Subcutaneous abdominal adipose tissue (tissue), 5 donors: ENCODE measurements around the gene PITPNM2.
"Not testable (repeated sequence)": the region's sequence is repeated elsewhere in the genome, so short reads cannot be mapped to it uniquely, and the experiment has no call there.

Source experiments
- H3K27ac ChIP-seq: one replicate; pipeline ENCODE4 v1.7.0; 2013; ENCODE audit warnings: low read depth, mild to moderate bottlenecking, inconsistent platforms, low read length, moderate library complexity
- H3K27me3 ChIP-seq, 5 donors: one replicate each; pipeline ENCODE4 v1.7.0; 2013; ENCODE audit warnings: low read length in 5 of 5, inconsistent platforms in 1 of 5; ENCODE audit not compliant: control insufficient read depth in 5 of 5, insufficient read depth in 4 of 5
- H3K36me3 ChIP-seq, 5 donors: one replicate each; pipeline ENCODE4 v1.7.0; 2013; ENCODE audit warnings: low read length in 5 of 5; ENCODE audit not compliant: control insufficient read depth in 5 of 5, insufficient read depth in 5 of 5
- H3K4me1 ChIP-seq, 5 donors: one replicate each; pipeline ENCODE4 v1.7.0; 2013; ENCODE audit warnings: low read length in 5 of 5, mild to moderate bottlenecking in 3 of 5, moderate library complexity in 1 of 5; ENCODE audit not compliant: control insufficient read depth in 5 of 5, insufficient read depth in 5 of 5
- H3K4me3 ChIP-seq, 5 donors: one replicate each; pipeline ENCODE4 v1.7.0; 2013; ENCODE audit warnings: low read length in 5 of 5, low read depth in 1 of 5
- H3K9ac ChIP-seq, 5 donors: one replicate each; pipeline ENCODE4 v1.7.0; 2013; ENCODE audit warnings: low read length in 5 of 5, mild to moderate bottlenecking in 4 of 5, moderate library complexity in 3 of 5
- H3K9me3 ChIP-seq, 5 donors: one replicate each; pipeline ENCODE4 v1.7.0; 2013; ENCODE audit warnings: low read length in 5 of 5; ENCODE audit not compliant: control insufficient read depth in 5 of 5
- donor health status: healthy.
- donor health status: healthy.
- donor health status: healthy.
- donor health status: healthy.
- donor health status: healthy.

The PITPNM2 gene

GRCh38 chr12:123109319-123109772 is 41.5 kb downstream of the PITPNM2 start:
- peak overlapping the region in 2 of 5 donors; percentile 9 to 28 for H3K9ac ChIP-seq
- H3K4me1 ChIP-seq: peaks cover 18 to 50% (median 41%) of the 10 kb centered on the region in 5 donors

GRCh38 chr12:123108682-123109066 is 42.2 kb downstream of the PITPNM2 start:
- Histone ChIP-seq H3K27ac (peak overlapping the region; percentile 16), H3K27me3 (no peaks in the 10 kb centered on the region), H3K36me3 (no peaks in the 10 kb centered on the region), H3K9ac (no peak overlapping the region), H3K9me3 (no peaks in the 10 kb centered on the region), H3K4me1 (peaks cover 17 to 48% (median 38%) of the 10 kb centered on the region in 5 donors), H3K4me3 (no peak overlapping the region)

More at GRCh38 chr12:123109319-123109772, 41.5 kb downstream of the PITPNM2 start:
- Histone ChIP-seq H3K9me3 (no peaks in the 10 kb centered on the region), H3K36me3 (no peaks in the 10 kb centered on the region), H3K27me3 (no peaks in the 10 kb centered on the region), H3K27ac (peak overlapping the region; percentile 16), H3K4me3 (no peak overlapping the region)

GRCh38 chr12:123107926-123108681 is 42.8 kb downstream of the PITPNM2 start:
- no peak overlapping the region for H3K4me3 ChIP-seq
- no peaks in the 10 kb centered on the region for H3K36me3 ChIP-seq
- H3K4me1 ChIP-seq: peaks cover 17 to 52% (median 38%) of the 10 kb centered on the region in 5 donors
- no peaks in the 10 kb centered on the region for H3K27me3 ChIP-seq
- no peak overlapping the region for H3K9ac ChIP-seq
- peak overlapping the region; percentile 75 for H3K27ac ChIP-seq
- H3K9me3 ChIP-seq: no peaks in the 10 kb centered on the region

GRCh38 chr12:123106640-123107359 is 44.1 kb downstream of the PITPNM2 start:
- peaks cover 15 to 65% (median 42%) of the 10 kb centered on the region in 5 donors for H3K4me1 ChIP-seq
- peak overlapping the region in 1 of 5 donors; percentile 26 for H3K9ac ChIP-seq
- no peaks in the 10 kb centered on the region for H3K36me3 ChIP-seq
- no peaks in the 10 kb centered on the region for H3K27me3 ChIP-seq
- H3K4me3 ChIP-seq: no peak overlapping the region
- no peaks in the 10 kb centered on the region for H3K9me3 ChIP-seq
- peak overlapping the region; percentile 75 for H3K27ac ChIP-seq

- Histone ChIP-seq H3K27me3 (no peaks in the 10 kb centered on the region), H3K4me3 (peak overlapping the region in 3 of 5 donors; percentile 31 to 57 (median 57)), H3K27ac (peak overlapping the region; percentile 75), H3K4me1 (peaks cover 15 to 65% (median 42%) of the 10 kb centered on the region in 5 donors), H3K9me3 (no peaks in the 10 kb centered on the region), H3K36me3 (no peaks in the 10 kb centered on the region), H3K9ac (peak overlapping the region in 2 of 5 donors; percentile 40 to 72)
These were observed 45.6 kb downstream of the PITPNM2 start for GRCh38 chr12:123105211-123105826.

- peak overlapping the region; percentile 75 for H3K27ac ChIP-seq
- H3K27me3 ChIP-seq: no peaks in the 10 kb centered on the region
- H3K9me3 ChIP-seq: no peaks in the 10 kb centered on the region
- peak overlapping the region in 3 of 5 donors; percentile 31 to 57 (median 57) for H3K4me3 ChIP-seq
- peaks cover 15 to 68% (median 45%) of the 10 kb centered on the region in 5 donors for H3K4me1 ChIP-seq
- H3K36me3 ChIP-seq: no peaks in the 10 kb centered on the region
- H3K9ac ChIP-seq: peak overlapping the region in 2 of 5 donors; percentile 40 to 72
These were observed 46.1 kb downstream of the PITPNM2 start for GRCh38 chr12:123104809-123105208.

GRCh38 chr12:123104094-123104493 is 46.8 kb downstream of the PITPNM2 start:
- H3K9ac ChIP-seq, H3K27me3 ChIP-seq, H3K27ac ChIP-seq, H3K36me3 ChIP-seq, H3K4me3 ChIP-seq, H3K9me3 ChIP-seq: not testable (repeated sequence)
- H3K4me1 ChIP-seq: peaks cover 15 to 69% (median 42%) of the 10 kb centered on the region in 5 donors

GRCh38 chr12:123102781-123103503 is 47.9 kb downstream of the PITPNM2 start:
- Histone ChIP-seq H3K27me3 (no peaks in the 10 kb centered on the region), H3K9ac (peak overlapping the region in 1 of 5 donors; percentile 8), H3K4me1 (peaks cover 9 to 67% (median 35%) of the 10 kb centered on the region in 5 donors), H3K27ac (no peak overlapping the region), H3K9me3 (no peaks in the 10 kb centered on the region), H3K36me3 (peaks cover 0 to 2% (median 0%) of the 10 kb centered on the region in 5 donors), H3K4me3 (peak overlapping the region in 1 of 5 donors; percentile 23)

GRCh38 chr12:123102366-123102765 is 48.5 kb downstream of the PITPNM2 start:
- Histone ChIP-seq H3K4me3 (peak overlapping the region in 3 of 5 donors; percentile 7 to 23 (median 17)), H3K9ac (peak overlapping the region in 2 of 5 donors; percentile 8 to 46), H3K27me3 (no peaks in the 10 kb centered on the region), H3K9me3 (no peaks in the 10 kb centered on the region), H3K4me1 (peaks cover 10 to 67% (median 35%) of the 10 kb centered on the region in 5 donors), H3K27ac (no peak overlapping the region), H3K36me3 (peaks cover 0 to 2% (median 0%) of the 10 kb centered on the region in 5 donors)
